Prostate gland (tissue), 2 donors: Measurements from ENCODE around the gene WWP2.

ENCODE experiments used
- POLR2A ChIP-seq: fragments of 450-650 bp; IDR thresholded peaks from one replicate; pipeline ENCODE4 v1.6.1; 2016; ENCODE audit warnings: antibody characterized with exemption, mild to moderate bottlenecking
- TF ChIP-seq, protein P1 (sequence below), 4 experiments: fragments of 200-600 bp in 2 of 4; fragments of 450-650 bp in 2 of 4; sonication (generic) in 2 of 4; IDR thresholded peaks; 1 replicate in 3 of 4; 2 replicates in 1 of 4; pipeline ENCODE4 v1.5.1; 2016 to 2019; ENCODE audit warnings: antibody characterized with exemption in 4 of 4, mild to moderate bottlenecking in 2 of 4, moderate library complexity in 2 of 4

GRCh38 chr16:69741519-69741918 is 20.6 kb upstream of the WWP2 start:
- TF ChIP-seq POLR2A: no peak
- TF ChIP-seq, protein P1, sequence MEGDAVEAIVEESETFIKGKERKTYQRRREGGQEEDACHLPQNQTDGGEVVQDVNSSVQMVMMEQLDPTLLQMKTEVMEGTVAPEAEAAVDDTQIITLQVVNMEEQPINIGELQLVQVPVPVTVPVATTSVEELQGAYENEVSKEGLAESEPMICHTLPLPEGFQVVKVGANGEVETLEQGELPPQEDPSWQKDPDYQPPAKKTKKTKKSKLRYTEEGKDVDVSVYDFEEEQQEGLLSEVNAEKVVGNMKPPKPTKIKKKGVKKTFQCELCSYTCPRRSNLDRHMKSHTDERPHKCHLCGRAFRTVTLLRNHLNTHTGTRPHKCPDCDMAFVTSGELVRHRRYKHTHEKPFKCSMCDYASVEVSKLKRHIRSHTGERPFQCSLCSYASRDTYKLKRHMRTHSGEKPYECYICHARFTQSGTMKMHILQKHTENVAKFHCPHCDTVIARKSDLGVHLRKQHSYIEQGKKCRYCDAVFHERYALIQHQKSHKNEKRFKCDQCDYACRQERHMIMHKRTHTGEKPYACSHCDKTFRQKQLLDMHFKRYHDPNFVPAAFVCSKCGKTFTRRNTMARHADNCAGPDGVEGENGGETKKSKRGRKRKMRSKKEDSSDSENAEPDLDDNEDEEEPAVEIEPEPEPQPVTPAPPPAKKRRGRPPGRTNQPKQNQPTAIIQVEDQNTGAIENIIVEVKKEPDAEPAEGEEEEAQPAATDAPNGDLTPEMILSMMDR (IDR thresholded peaks at IDR 0.05): no peak
